GM18526 (cell line): ENCODE data around the gene RAB8B.

Experiments
- POLR2A ChIP-seq: IDR thresholded peaks from 3 replicates; pipeline ENCODE4 v1.6.1; 2011; ENCODE audit not compliant: insufficient read length; ENCODE audit errors: extremely low read depth

RAB8B gene

DNA sequence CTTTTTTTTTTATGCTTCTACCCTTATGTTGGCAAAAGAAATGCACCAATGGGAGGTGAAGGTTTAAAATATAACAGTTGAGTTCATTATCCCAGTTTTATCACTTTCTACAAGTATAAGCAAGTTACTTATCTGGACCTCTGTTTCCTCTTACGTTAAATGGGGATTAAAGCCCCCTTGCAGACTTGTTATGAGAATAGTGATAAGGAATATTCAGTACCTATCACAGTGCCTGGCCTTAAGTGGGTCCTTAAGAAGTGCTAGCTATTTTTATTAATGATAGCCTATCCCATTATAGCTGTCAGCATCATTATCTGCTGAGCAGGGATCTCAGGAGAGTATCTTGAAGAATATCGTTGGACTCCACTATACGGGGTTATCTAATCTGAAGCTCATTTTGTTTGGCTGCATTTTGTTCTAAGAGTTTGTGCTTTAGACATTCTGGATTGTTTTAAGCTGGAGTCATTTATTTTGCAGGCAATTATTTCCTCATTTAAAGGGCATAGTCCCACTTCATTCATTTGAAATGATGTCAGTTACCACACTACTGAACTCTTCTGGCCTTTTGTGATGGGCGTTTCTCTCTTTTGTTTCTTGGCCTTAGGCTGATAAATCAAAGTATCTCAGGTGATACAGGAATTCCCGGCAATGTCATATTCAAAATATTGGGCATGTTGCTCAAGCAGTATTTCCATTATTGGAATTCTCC lies 28.8 kb downstream of the RAB8B start:
- TF ChIP-seq POLR2A, result no peak

GRCh38 chr15:63219196-63219710 lies 29.8 kb downstream of the RAB8B start:
- no peak for TF ChIP-seq POLR2A

DNA sequence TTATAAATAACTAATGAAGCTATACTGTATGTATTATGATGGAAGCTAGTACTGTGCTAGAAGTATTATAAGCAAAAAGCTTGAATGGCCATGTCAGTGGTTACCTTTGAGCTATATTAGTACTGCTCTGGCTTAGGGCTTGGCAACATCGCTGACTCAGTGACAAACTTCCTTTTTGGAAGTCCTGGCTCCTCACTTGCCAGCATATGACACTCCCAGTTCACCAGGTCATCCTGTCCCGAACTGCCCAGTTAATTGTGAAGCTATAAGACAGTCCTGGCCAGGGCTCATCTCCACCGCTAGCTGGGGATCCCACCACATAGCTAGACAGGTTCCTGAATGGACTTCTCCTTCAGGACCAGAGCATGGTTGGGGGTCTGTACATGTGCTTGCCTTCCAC lies 31.9 kb downstream of the RAB8B start:
- TF ChIP-seq POLR2A, result no peak

DNA sequence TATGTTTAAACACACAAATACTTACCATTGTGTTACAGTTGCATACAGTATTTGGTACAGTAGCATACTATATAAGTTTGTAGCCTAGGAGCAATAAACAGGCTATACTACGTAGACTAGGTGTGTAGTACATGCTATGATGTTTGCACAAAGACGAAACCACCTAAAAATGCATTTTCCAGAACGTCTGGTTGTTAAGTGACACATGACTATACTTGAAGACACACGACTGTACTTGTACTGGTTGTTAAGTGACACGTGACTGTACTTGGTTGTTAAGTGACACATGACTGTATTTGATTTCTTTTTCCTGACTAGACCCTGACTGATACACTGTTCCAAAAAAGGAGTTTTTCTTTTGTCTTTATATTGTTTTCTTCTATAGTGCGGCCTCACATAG lies 34.1 kb downstream of the RAB8B start:
- no peak for TF ChIP-seq POLR2A

- TF ChIP-seq POLR2A, result no peak
Observed at GRCh38 chr15:63225381-63225780, 36.0 kb downstream of the RAB8B start.

DNA sequence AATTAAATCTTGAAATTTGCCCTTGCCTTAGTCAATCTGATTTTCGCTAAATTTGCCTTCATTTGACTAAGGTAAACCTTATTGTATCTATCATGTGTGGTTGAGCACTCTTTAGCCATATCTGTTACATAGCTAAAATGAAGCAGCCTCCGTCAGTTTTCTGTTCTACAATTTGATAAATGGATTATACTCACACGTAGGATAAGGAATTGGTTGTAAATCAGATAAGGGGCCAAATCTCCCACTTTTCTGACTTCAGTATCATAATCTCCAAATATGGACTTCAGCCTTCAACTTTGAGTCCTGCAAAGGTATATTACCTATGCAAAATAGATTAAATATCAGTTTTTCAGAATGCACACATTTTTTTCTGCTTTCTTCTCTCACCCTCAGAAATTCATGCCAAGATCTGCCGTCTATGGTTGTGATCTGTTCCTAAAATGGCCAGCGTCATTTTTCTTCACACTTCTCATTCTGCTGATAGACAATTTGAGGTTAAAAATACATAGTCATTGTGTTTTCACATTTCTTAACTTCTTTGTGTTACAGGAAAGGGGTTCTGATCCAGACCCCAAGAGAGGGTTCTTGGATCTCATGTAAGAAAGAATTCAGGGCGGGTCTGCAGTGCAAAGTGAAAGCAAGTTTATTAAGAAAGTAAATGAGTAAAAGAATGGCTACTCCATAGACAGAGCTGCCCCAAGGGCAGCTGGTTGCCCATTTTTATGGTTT lies 36.9 kb downstream of the RAB8B start:
- TF ChIP-seq POLR2A, result no peak

GRCh38 chr15:63226966-63227401 lies 37.6 kb downstream of the RAB8B start:
- no peak for TF ChIP-seq POLR2A

- no peak for TF ChIP-seq POLR2A
Observed at GRCh38 chr15:63227689-63228088, 38.3 kb downstream of the RAB8B start.

GRCh38 chr15:63231206-63231605 lies 41.8 kb downstream of the RAB8B start:
- no peak for TF ChIP-seq POLR2A

DNA sequence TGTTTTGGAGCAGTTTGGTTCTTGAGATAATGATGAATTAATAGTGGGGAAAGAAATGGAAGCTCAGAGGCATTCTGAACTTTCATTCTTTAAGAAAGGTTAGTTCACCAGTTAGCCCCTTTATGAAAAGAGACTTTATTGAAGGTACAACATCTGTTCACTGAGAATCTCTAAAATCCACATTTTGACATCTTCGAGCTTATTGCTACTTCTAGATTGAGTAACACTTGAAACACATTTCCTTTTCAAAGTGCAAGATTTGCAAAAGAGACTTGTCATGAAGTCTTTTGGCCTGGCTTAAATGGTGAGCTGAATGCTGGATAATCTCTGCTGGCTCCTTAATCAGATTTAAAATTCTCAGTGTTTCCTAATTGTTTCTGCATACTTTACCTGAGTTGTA lies 42.3 kb downstream of the RAB8B start:
- TF ChIP-seq POLR2A, result no peak

DNA sequence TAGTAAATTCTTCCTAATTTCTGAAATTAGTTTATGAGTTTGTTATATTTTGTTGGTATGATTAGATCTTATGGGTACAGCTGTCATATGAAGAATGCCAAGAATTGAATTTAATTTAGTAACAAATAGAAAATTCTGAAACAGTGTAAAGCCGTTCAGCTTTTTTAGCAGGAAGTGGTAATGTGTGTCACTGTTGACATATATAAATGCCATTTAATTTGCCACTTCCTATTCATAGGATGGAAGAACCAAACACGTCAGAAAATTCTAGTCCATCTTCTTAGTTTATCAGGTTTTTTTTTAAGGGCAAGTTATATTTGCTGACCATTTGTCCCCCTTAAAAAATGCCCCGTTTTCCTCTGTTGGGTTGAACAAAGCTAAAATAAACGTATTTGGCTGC lies 43.0 kb downstream of the RAB8B start:
- no peak for TF ChIP-seq POLR2A

- TF ChIP-seq POLR2A, result no peak
Observed at GRCh38 chr15:63232943-63233342, 43.5 kb downstream of the RAB8B start.

DNA sequence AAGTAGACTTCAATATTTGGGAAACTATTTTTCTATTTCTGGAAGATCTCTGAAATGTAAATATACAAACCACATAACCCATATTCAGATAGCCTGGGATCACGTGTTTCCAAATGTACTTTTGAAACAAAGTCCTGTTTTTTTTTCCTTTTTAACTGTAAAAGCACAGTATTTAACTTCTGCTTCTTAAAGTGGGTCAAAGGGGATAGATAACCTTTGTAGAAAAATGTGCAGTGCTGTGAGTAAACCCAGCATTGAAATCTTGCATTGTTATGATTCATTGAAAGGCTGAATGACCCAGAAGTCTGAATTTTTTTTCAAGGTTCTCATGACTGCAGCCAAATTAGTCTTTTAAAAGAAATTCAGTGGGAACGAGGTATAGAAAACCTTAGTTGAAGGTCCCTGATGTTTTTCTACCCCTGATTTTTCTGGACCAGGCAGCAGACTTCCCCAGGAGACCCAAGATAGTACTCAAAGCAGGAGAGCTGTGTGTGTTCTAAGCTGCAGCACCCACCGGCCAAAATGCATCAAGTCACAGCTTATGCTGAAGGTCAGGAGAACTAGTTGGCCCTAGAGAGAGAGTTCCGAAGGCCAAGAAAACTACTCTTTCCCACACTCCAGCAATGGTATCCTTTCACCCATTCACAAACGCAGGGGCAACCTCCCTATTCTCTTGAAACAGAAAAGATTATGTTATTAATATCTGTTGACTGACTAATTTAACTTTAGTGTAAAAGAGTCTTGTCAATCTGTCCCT lies 44.4 kb downstream of the RAB8B start:
- TF ChIP-seq POLR2A, result no peak

DNA sequence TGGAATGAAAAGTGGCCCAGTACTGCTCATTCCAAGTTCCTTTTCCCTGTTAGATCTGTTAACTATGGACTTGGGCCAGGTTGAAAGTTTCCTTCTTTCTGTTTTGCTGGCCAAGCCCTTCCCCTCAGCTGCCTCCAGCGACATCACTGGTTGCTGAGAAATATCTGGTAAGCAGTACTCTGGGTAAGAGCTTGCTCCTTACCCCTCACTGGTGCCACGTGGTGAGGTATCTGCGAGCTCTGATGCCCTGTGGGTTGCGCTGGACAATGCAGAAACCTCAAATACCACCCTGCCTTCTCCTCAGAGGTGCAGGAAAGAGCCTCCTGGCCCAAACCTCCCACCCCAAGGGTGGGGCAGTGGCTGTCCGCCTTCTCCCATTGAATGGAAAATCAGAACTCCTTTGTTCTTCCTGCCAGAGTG lies 45.1 kb downstream of the RAB8B start:
- TF ChIP-seq POLR2A, result no peak

DNA sequence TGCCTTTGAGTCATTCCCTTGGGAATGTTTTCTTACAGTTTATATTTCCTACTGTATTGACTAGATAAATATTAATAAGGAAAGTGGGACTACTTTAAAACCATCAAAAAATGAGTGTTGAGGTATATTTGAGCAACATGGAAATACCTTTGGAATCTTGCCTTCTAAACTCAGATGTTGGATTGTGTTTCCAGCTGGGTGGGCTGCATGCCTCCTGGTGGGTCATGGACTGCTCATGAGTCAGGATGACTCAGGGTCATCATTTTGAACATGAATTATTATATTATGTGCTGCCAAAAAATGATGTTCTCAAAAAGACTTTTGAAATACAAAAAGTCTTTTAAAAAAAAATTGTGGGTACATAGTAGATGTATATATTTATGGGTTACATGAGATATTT lies 46.9 kb downstream of the RAB8B start:
- no peak for TF ChIP-seq POLR2A

- no peak for TF ChIP-seq POLR2A
Observed at GRCh38 chr15:63238171-63238570, 48.8 kb downstream of the RAB8B start.
